NCI-H2196 treated with DMSO at 0.1 percent for 48 hours (cell line): ENCODE results near the gene SHMT2.

Experiments
- DNase-seq: peaks from one replicate; lab custom pipeline; 2025; ENCODE audit not compliant: unreplicated experiment; lab: John Stamatoyannopoulos, UW

SHMT2 gene

GRCh38 chr12:57196956-57197355 is 32.6 kb upstream of the SHMT2 start:
- DNase-seq = no peak

GRCh38 chr12:57198329-57198728 is 31.2 kb upstream of the SHMT2 start:
- DNase-seq = no peak

GRCh38 chr12:57199191-57199590 is 30.3 kb upstream of the SHMT2 start:
- DNase-seq = no peak

DNA sequence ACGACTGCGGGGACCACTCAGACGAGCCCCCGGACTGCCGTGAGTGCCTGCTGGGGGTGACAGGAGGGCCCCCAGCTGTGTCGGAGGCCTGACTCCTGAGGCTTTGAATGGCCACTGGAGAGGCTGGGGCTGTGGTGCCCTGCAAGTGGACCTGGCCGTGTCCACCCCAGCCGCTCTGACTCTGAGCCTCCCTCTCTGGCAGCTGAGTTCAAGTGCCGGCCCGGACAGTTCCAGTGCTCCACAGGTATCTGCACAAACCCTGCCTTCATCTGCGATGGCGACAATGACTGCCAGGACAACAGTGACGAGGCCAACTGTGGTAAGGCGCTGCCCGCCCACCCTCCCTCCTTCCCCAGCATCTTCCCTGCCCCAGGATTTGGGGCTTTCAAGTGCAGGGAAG is 29.0 kb upstream of the SHMT2 start:
- DNase-seq = no peak

DNA sequence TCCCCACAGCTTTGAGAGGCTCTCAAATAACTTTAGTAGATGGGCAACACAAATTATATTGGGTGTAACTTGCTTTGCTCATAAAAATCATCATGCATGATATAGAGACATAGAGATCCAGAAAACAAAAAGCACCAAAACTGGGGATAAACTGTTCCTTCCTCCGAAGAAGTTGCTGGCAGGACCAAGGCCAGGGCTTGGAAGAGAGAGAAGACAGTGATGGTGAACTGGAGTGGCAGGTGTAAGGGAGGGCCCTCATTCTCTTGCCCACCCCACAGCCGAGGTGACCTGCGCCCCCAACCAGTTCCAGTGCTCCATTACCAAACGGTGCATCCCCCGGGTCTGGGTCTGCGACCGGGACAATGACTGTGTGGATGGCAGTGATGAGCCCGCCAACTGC is 28.3 kb upstream of the SHMT2 start:
- DNase-seq = no peak

DNA sequence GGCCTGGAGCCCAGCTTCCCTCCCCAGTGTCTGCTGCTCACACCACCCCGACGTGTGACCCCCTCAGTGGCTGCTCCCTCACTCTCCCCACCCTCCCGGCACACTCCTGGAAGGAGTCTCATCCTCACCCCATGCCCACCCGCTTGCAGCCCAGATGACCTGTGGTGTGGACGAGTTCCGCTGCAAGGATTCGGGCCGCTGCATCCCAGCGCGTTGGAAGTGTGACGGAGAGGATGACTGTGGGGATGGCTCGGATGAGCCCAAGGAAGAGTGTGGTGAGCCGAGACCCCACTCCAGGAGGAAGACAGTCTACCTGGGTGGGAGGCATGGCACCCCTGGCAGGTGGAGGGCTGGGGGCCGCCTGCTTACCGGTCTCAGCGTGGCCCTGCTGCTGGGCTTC is 27.9 kb upstream of the SHMT2 start:
- DNase-seq = no peak

GRCh38 chr12:57202321-57202720 is 27.2 kb upstream of the SHMT2 start:
- DNase-seq = no peak

DNA sequence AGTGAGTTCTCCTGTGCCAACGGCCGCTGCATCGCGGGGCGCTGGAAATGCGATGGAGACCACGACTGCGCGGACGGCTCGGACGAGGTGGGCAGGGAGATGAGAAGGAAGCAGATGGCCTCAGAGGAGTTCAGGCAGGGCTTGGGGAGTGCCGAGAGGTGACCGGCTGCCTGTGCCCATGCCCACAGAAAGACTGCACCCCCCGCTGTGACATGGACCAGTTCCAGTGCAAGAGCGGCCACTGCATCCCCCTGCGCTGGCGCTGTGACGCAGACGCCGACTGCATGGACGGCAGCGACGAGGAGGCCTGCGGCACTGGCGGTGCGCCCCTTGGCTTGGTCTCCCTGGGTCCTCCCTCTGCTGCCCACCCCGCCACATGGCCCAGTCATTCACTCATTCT is 26.3 kb upstream of the SHMT2 start:
- DNase-seq = no peak

DNA sequence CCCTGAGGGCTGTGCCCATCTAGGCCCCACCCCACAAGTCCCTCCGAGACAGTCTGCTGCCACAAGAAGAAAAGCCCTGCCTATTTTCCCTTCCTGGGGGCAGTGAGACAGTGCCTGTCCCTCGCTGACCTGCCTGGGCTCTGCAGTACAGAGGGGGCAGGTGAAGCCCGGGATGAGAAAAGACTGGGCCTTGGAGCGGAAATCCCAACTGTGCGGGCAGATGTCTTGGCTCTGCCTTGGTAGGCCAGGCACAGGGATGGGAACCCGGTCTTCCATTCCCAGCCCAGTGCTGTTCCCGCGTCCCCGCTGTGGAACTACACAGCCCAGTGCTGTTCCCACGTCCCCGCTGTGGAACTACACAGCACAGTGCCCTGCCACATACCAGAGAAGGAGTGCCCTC is 25.7 kb upstream of the SHMT2 start:
- DNase-seq = no peak

- DNase-seq = no peak
Measured at GRCh38 chr12:57204454-57204853, 25.1 kb upstream of the SHMT2 start.

DNA sequence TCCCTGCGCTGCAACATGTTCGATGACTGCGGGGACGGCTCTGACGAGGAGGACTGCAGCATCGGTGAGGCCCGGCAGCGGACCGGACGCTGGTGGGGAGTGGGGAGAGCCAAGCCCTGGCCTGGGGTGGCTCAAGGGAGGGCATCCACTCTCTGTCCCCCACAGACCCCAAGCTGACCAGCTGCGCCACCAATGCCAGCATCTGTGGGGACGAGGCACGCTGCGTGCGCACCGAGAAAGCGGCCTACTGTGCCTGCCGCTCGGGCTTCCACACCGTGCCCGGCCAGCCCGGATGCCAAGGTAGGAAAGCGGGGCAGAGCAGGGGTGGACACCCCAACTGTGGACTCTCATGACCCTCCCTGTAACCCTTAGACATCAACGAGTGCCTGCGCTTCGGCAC is 24.3 kb upstream of the SHMT2 start:
- no peak for DNase-seq

DNA sequence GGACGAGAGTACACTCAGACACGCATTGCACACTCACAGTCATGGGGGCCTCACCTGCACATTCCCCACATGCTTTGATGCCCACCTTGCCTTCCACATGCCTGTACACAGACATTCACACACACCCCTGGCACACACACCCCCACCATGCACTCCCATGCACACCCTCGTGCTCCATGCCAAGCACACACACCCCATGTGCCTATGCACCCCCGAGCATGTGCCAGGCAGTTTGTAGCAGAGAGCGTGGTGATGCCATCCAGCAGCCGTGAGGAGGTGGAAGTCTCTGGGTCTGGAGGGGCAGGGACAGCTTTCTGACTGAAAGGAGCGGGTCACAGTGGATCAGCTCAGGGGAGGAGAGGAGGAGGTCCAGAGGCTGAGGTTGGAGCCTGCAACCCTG is 23.6 kb upstream of the SHMT2 start:
- DNase-seq = no peak

GRCh38 chr12:57207731-57208630 is 21.5 kb upstream of the SHMT2 start:
- DNase-seq = no peak

- DNase-seq = no peak
Measured at GRCh38 chr12:57208631-57209282, 20.8 kb upstream of the SHMT2 start.

DNA sequence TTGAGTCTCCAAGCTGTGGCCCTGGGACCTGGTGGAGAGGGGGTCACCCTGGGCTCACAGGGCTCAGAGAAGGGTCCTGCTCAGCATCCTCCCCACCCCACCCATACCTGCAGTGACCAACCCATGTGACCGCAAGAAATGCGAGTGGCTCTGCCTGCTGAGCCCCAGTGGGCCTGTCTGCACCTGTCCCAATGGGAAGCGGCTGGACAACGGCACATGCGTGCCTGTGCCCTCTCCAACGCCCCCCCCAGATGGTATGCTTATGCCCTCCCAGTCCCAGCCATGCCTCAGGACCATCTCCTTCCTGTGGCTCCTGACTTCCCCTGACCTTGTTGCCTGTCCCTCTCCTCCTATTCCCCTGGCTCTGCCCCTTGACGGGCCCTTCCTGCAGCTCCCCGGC is 19.6 kb upstream of the SHMT2 start:
- DNase-seq = no peak

- no peak for DNase-seq
Measured at GRCh38 chr12:57210461-57210860, 19.1 kb upstream of the SHMT2 start.

GRCh38 chr12:57210926-57211692 is 18.4 kb upstream of the SHMT2 start:
- DNase-seq = peak; percentile 50

GRCh38 chr12:57211791-57212700 is 17.5 kb upstream of the SHMT2 start:
- no peak for DNase-seq

- DNase-seq = no peak
Measured at GRCh38 chr12:57212701-57213057, 16.8 kb upstream of the SHMT2 start.

GRCh38 chr12:57213058-57213715 is 16.3 kb upstream of the SHMT2 start:
- DNase-seq = peak; percentile 78
